Esophagus muscularis mucosa (tissue), 4 donors: Measurements from ENCODE around the gene ZFP36L1.

Experiments used
- CTCF ChIP-seq, 3 experiments: fragments of 200-600 bp in 2 of 3; fragments of 450-650 bp in 1 of 3; sonication (generic) in 2 of 3; IDR thresholded peaks; one replicate each; pipeline ENCODE4 v1.5.1; 2017 to 2019; ENCODE audit warnings: antibody characterized with exemption in 3 of 3, mild to moderate bottlenecking in 2 of 3, moderate library complexity in 1 of 3
- EP300 ChIP-seq: sonication (generic); formaldehyde crosslinking; IDR thresholded peaks from one replicate; pipeline ENCODE4 v1.6.1; 2017; ENCODE audit warnings: antibody characterized with exemption
- POLR2A ChIP-seq: fragments of 450-650 bp; IDR thresholded peaks from one replicate; pipeline ENCODE4 v1.6.1; 2017; ENCODE audit warnings: antibody characterized with exemption, moderate library complexity, mild to moderate bottlenecking, low read depth
- POLR2AphosphoS5 ChIP-seq, 2 donors: sonication (generic); formaldehyde crosslinking; IDR thresholded peaks; one replicate each; pipeline ENCODE4 v1.6.1; 2017; ENCODE audit warnings: antibody characterized with exemption in 2 of 2

- TF ChIP-seq CTCF (IDR thresholded peaks at IDR 0.05) (no peak), POLR2AphosphoS5 (IDR thresholded peaks at IDR 0.05) (no peak), EP300 (no peak), POLR2A (no peak)
Observed at GRCh38 chr14:68784978-68785533, 7.8 kb downstream of the ZFP36L1 start.
